ENCODE data around the gene ANKLE1.

Gene ANKLE1

GRCh38 chr19:17327654-17328516 lies 46.2 kb downstream of the ANKLE1 start:
- no peak for FAIRE-seq

GRCh38 chr19:17328517-17329365 lies 47.0 kb downstream of the ANKLE1 start:
- FAIRE-seq = no peak

- no peak for FAIRE-seq
Measured at GRCh38 chr19:17329366-17330261, 47.9 kb downstream of the ANKLE1 start.

- no peak for FAIRE-seq
Measured at GRCh38 chr19:17330262-17331044, 48.8 kb downstream of the ANKLE1 start.

- no peak for FAIRE-seq
Measured at GRCh38 chr19:17331045-17331558, 49.4 kb downstream of the ANKLE1 start.

GRCh38 chr19:17332360-17332676 lies 50.6 kb downstream of the ANKLE1 start:
- no peak for FAIRE-seq

- no peak for FAIRE-seq
Measured at GRCh38 chr19:17332677-17333581, 51.2 kb downstream of the ANKLE1 start.

- FAIRE-seq = no peak
Measured at GRCh38 chr19:17333611-17334413, 52.1 kb downstream of the ANKLE1 start.

- FAIRE-seq = peak; percentile 35
Measured at GRCh38 chr19:17334414-17335409, 53.0 kb downstream of the ANKLE1 start, which contains the start of gene ANO8. ANO8 (minus strand) TSS chr19:17334855; CDS start chr19:17334670, 185 bp downstream.

- FAIRE-seq = no peak
Measured at GRCh38 chr19:17335575-17335974, 53.9 kb downstream of the ANKLE1 start.

Measured in endometrium (tissue), 2 donors.